AG04449 (cell line): ENCODE measurements around the gene ATP2A3.

ENCODE experiments used
- CTCF ChIA-PET: fragments of 350-600 bp; formaldehyde crosslinking; extraction: SDS; loops from one replicate; lab custom pipeline; 2021; ENCODE audit warnings: antibody characterized with exemption; lab: Yijun Ruan, JAX
- POLR2A ChIA-PET: fragments of 400-600, 350-600 bp; formaldehyde crosslinking; extraction: SDS; loops from one replicate; lab custom pipeline; 2020; ENCODE audit warnings: antibody characterized with exemption, inconsistent platforms; lab: Yijun Ruan, JAX
- DNase-seq: peaks from one replicate; pipeline ENCODE4 v3.0.0-alpha.2; 2010; ENCODE audit warnings: low read depth, low spot score
- H3K4me3 ChIP-seq: 2 replicates; pipeline ENCODE4 v1.5.1; 2011; ENCODE audit warnings: low read depth, mild to moderate bottlenecking, control low read depth, low read length
- CTCF ChIP-seq: IDR thresholded peaks from one replicate; pipeline ENCODE4 v1.5.1; 2011; ENCODE audit warnings: mild to moderate bottlenecking, moderate library complexity, low read length, control low read depth, inconsistent platforms; ENCODE audit not compliant: insufficient read depth; ENCODE audit errors: missing control alignments

Gene ATP2A3

GRCh38 chr17:3925684-3926485 is 38.4 kb downstream of the ATP2A3 start:
- ChIA-PET POLR2A (no interaction called here), CTCF (interaction anchor here (0.6 to 5.5 kb wide), 2 partner anchors 11 to 188 kb away, joined by 3 to 55 read pairs; partner anchors contain the start of gene P2RX1)
- DNase-seq, result no peak
- H3K4me3 ChIP-seq, result no peak overlapping the region
- no peak for TF ChIP-seq CTCF

- no peak overlapping the region for H3K4me3 ChIP-seq
- no peak for DNase-seq
- POLR2A ChIA-PET, result no interaction called here
- CTCF ChIA-PET, result interaction anchor here (1.0 to 5.5 kb wide), 4 partner anchors 10 to 185 kb away, joined by 3 to 55 read pairs (median 4); partner anchors contain the start of gene P2RX1
- TF ChIP-seq CTCF, result no peak
These were observed 39.5 kb downstream of the ATP2A3 start for GRCh38 chr17:3924512-3925350.

GRCh38 chr17:3923466-3924190 is 40.6 kb downstream of the ATP2A3 start:
- DNase-seq, result no peak
- POLR2A ChIA-PET, result no interaction called here
- CTCF ChIA-PET, result interaction anchor here (1.1 to 5.5 kb wide), 6 partner anchors 8 to 184 kb away, joined by 3 to 55 read pairs (median 4); partner anchors contain the start of gene P2RX1
- H3K4me3 ChIP-seq, result no peak overlapping the region
- no peak for TF ChIP-seq CTCF

- CTCF ChIA-PET, result interaction anchor here (1.2 to 1.8 kb wide), 3 partner anchors 8 to 12 kb away, joined by 3 to 10 read pairs (median 3); no protein-coding TSS in a partner anchor
- no peak for DNase-seq
- TF ChIP-seq CTCF, result no peak
- POLR2A ChIA-PET, result no interaction called here
- H3K4me3 ChIP-seq, result no peak overlapping the region
These were observed 41.5 kb downstream of the ATP2A3 start for GRCh38 chr17:3922765-3923164.

- ChIA-PET POLR2A (no interaction called here), CTCF (interaction anchor here (1.2 to 2.6 kb wide), 4 partner anchors 8 to 83 kb away, joined by 3 to 10 read pairs (median 8); no protein-coding TSS in a partner anchor)
- no peak overlapping the region for H3K4me3 ChIP-seq
- no peak for DNase-seq
- no peak for TF ChIP-seq CTCF
These were observed 42.5 kb downstream of the ATP2A3 start for GRCh38 chr17:3921502-3922319.
